Neural cell (in vitro differentiated cells): Measurements from ENCODE around the gene KRI1. TPM values are rescaled to one million over a fixed set of nuclear protein-coding genes. Genes with fewer than 3 reads are reported as not detected.

Source experiments
- H2AFZ ChIP-seq: fragments of 200-600, 300-800 bp; sonication (generic), shearing (Covaris generic); 2 replicates; pipeline ENCODE4 v1.6.0; 2014; ENCODE audit warnings: low read depth, mild to moderate bottlenecking, antibody characterized with exemption, low read length, moderate library complexity
- H3F3A ChIP-seq: fragments of 200-600 bp; shearing (Covaris generic); 2 replicates; pipeline ENCODE4 v1.6.1; 2016; ENCODE audit warnings: mild to moderate bottlenecking, moderate library complexity, mixed read lengths, antibody characterized with exemption, low read length; ENCODE audit not compliant: insufficient read depth, poor library complexity, severe bottlenecking
- H3K27ac ChIP-seq: fragments of 200-600, 300-800 bp; sonication (generic), shearing (Covaris generic); 2 replicates; pipeline ENCODE4 v1.5.1; 2014; ENCODE audit warnings: mild to moderate bottlenecking, low read length, moderate library complexity
- H3K27me3 ChIP-seq: fragments of 300-800, 200-600 bp; sonication (generic), shearing (Covaris generic); 2 replicates; pipeline ENCODE4 v1.6.0; 2014; ENCODE audit warnings: mild to moderate bottlenecking, low read depth, low read length, moderate library complexity; ENCODE audit not compliant: insufficient read depth
- H3K36me3 ChIP-seq: fragments of 300-800, 200-600 bp; sonication (generic), shearing (Covaris generic); 2 replicates; pipeline ENCODE4 v1.5.1; 2014; ENCODE audit warnings: mild to moderate bottlenecking, antibody characterized with exemption, low read length, moderate library complexity; ENCODE audit not compliant: insufficient read depth
- H3K4me2 ChIP-seq: fragments of 300-800, 200-600 bp; sonication (generic), shearing (Covaris generic); 2 replicates; pipeline ENCODE4 v1.6.0; 2014; ENCODE audit warnings: mild to moderate bottlenecking, low read length
- H3K4me3 ChIP-seq: fragments of 300-800, 200-600 bp; sonication (generic), shearing (Covaris generic); 2 replicates; pipeline ENCODE4 v1.5.1; 2014; ENCODE audit warnings: mild to moderate bottlenecking, low read length, moderate library complexity
- H3K79me2 ChIP-seq: fragments of 200-600 bp; shearing (Covaris generic); replicated peaks from 2 replicates; pipeline ENCODE4 v1.6.0; 2014; ENCODE audit warnings: mild to moderate bottlenecking, low read length, moderate library complexity; ENCODE audit not compliant: insufficient read depth
- H3K9ac ChIP-seq: fragments of 300-800, 200-600 bp; sonication (generic), shearing (Covaris generic); 2 replicates; pipeline ENCODE4 v1.6.1; 2016; ENCODE audit warnings: mild to moderate bottlenecking, low read length, mixed read lengths
- H3K9me2 ChIP-seq: fragments of 200-600 bp; shearing (Covaris generic); 2 replicates; pipeline ENCODE4 v1.6.1; 2016; ENCODE audit warnings: mild to moderate bottlenecking, low read length, mixed read lengths; ENCODE audit not compliant: insufficient read depth
- H3K9me3 ChIP-seq: fragments of 200-600, 300-800 bp; sonication (generic), shearing (Covaris generic); 2 replicates; pipeline ENCODE4 v1.6.1; 2016; ENCODE audit warnings: mild to moderate bottlenecking, mixed run types, low read length, moderate library complexity, mixed read lengths
- H4K20me1 ChIP-seq: fragments of 200-600 bp; shearing (Covaris generic); 2 replicates; pipeline ENCODE4 v1.6.1; 2016; ENCODE audit warnings: mild to moderate bottlenecking, mixed run types; ENCODE audit not compliant: insufficient read depth
- EP300 ChIP-seq: fragments of 450-650 bp; conservative IDR thresholded peaks from 2 replicates; pipeline ENCODE4 v1.6.1; 2014; ENCODE audit warnings: antibody characterized with exemption, mild to moderate bottlenecking, moderate library complexity; ENCODE audit not compliant: poor library complexity, severe bottlenecking
- EZH2 ChIP-seq: fragments of 200-600, 300-800 bp; shearing (Covaris generic), sonication (generic); IDR thresholded peaks from 2 replicates; pipeline ENCODE4 v1.6.1; 2014; ENCODE audit warnings: antibody characterized with exemption, low read length, borderline replicate concordance, mild to moderate bottlenecking; ENCODE audit not compliant: insufficient read depth, poor library complexity, severe bottlenecking
- MXI1 ChIP-seq: fragments of 450-650 bp; conservative IDR thresholded peaks from 2 replicates; pipeline ENCODE4 v1.6.1; 2014; ENCODE audit warnings: antibody characterized with exemption, mild to moderate bottlenecking; ENCODE audit not compliant: poor library complexity, severe bottlenecking
- POLR2AphosphoS5 ChIP-seq: IDR thresholded peaks from 2 replicates; pipeline ENCODE4 v1.6.1; 2012
- RAD21 ChIP-seq: fragments of 450-650 bp; conservative IDR thresholded peaks from 2 replicates; pipeline ENCODE4 v1.6.1; 2014; ENCODE audit warnings: antibody characterized with exemption, mild to moderate bottlenecking, moderate library complexity
- SMC3 ChIP-seq: fragments of 450-650 bp; conservative IDR thresholded peaks from 2 replicates; pipeline ENCODE4 v1.6.1; 2014; ENCODE audit warnings: antibody characterized with exemption, mild to moderate bottlenecking, moderate library complexity; ENCODE audit not compliant: poor library complexity
- TAF1 ChIP-seq: IDR thresholded peaks from 2 replicates; pipeline ENCODE4 v1.6.1; 2012; ENCODE audit warnings: low read depth
- polyA plus RNA-seq: library from polyadenylated mRNA; depleted of rRNA; stranded (reverse); fragments of >200 nt; gene quantifications from 2 replicates; pipeline ENCODE4 v1.2.3, GENCODE V29; 2014
- TF ChIP-seq, protein P1 (sequence below): fragments of 450-650 bp; IDR thresholded peaks from 2 replicates; pipeline ENCODE4 v1.5.1; 2014; ENCODE audit warnings: antibody characterized with exemption, mild to moderate bottlenecking, moderate library complexity; ENCODE audit not compliant: poor library complexity, severe bottlenecking
- TF ChIP-seq, protein P2 (sequence below): IDR thresholded peaks from 2 replicates; pipeline ENCODE4 v1.6.1; 2012; ENCODE audit warnings: borderline replicate concordance

KRI1 gene
- polyA plus RNA-seq, 1 donor from 2014 or later = 6.5 TPM

GRCh38 chr19:10553087-10553667 is 12.6 kb downstream of the KRI1 start:
- H3K27me3 ChIP-seq = no peaks in the 10 kb centered on the region
- no peak overlapping the region for H2AFZ ChIP-seq
- H3K9me3 ChIP-seq = no peaks in the 10 kb centered on the region
- no peak overlapping the region for H3K27ac ChIP-seq
- no peaks in the 10 kb centered on the region for H3F3A ChIP-seq
- H3K79me2 ChIP-seq = peaks cover 3% of the 10 kb centered on the region
- no peaks in the 10 kb centered on the region for H4K20me1 ChIP-seq
- TF ChIP-seq, protein P1, sequence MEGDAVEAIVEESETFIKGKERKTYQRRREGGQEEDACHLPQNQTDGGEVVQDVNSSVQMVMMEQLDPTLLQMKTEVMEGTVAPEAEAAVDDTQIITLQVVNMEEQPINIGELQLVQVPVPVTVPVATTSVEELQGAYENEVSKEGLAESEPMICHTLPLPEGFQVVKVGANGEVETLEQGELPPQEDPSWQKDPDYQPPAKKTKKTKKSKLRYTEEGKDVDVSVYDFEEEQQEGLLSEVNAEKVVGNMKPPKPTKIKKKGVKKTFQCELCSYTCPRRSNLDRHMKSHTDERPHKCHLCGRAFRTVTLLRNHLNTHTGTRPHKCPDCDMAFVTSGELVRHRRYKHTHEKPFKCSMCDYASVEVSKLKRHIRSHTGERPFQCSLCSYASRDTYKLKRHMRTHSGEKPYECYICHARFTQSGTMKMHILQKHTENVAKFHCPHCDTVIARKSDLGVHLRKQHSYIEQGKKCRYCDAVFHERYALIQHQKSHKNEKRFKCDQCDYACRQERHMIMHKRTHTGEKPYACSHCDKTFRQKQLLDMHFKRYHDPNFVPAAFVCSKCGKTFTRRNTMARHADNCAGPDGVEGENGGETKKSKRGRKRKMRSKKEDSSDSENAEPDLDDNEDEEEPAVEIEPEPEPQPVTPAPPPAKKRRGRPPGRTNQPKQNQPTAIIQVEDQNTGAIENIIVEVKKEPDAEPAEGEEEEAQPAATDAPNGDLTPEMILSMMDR = no peak
- TF ChIP-seq SMC3 (no peak), RAD21 (no peak), POLR2AphosphoS5 (no peak), TAF1 (no peak), EZH2 (no peak), MXI1 (no peak), EP300 (no peak)
- TF ChIP-seq, protein P2, sequence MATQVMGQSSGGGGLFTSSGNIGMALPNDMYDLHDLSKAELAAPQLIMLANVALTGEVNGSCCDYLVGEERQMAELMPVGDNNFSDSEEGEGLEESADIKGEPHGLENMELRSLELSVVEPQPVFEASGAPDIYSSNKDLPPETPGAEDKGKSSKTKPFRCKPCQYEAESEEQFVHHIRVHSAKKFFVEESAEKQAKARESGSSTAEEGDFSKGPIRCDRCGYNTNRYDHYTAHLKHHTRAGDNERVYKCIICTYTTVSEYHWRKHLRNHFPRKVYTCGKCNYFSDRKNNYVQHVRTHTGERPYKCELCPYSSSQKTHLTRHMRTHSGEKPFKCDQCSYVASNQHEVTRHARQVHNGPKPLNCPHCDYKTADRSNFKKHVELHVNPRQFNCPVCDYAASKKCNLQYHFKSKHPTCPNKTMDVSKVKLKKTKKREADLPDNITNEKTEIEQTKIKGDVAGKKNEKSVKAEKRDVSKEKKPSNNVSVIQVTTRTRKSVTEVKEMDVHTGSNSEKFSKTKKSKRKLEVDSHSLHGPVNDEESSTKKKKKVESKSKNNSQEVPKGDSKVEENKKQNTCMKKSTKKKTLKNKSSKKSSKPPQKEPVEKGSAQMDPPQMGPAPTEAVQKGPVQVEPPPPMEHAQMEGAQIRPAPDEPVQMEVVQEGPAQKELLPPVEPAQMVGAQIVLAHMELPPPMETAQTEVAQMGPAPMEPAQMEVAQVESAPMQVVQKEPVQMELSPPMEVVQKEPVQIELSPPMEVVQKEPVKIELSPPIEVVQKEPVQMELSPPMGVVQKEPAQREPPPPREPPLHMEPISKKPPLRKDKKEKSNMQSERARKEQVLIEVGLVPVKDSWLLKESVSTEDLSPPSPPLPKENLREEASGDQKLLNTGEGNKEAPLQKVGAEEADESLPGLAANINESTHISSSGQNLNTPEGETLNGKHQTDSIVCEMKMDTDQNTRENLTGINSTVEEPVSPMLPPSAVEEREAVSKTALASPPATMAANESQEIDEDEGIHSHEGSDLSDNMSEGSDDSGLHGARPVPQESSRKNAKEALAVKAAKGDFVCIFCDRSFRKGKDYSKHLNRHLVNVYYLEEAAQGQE = no peak
- H3K4me3 ChIP-seq = no peak overlapping the region
- peaks cover 7% of the 10 kb centered on the region for H3K36me3 ChIP-seq
- no peak overlapping the region for H3K4me2 ChIP-seq
- H3K9ac ChIP-seq = no peak overlapping the region
- no peaks in the 10 kb centered on the region for H3K9me2 ChIP-seq

- Histone ChIP-seq H4K20me1 (no peaks in the 10 kb centered on the region), H2AFZ (no peak overlapping the region), H3K79me2 (peaks cover 3% of the 10 kb centered on the region), H3K27me3 (no peaks in the 10 kb centered on the region), H3K36me3 (peaks cover 7% of the 10 kb centered on the region), H3K9me2 (no peaks in the 10 kb centered on the region), H3K4me3 (no peak overlapping the region), H3K27ac (no peak overlapping the region), H3K9me3 (no peaks in the 10 kb centered on the region), H3F3A (no peaks in the 10 kb centered on the region), H3K4me2 (no peak overlapping the region), H3K9ac (no peak overlapping the region)
- TF ChIP-seq SMC3 (no peak), POLR2AphosphoS5 (no peak), EZH2 (no peak), EP300 (no peak), MXI1 (no peak), RAD21 (no peak), TAF1 (no peak)
- TF ChIP-seq, protein P1 = no peak
- TF ChIP-seq, protein P2 = no peak
Measured at GRCh38 chr19:10552510-10553053, 13.2 kb downstream of the KRI1 start.
